HG02678 (cell line): ENCODE data around the gene LMO3.
A peak's percentile ranks its signal among the peaks of the same experiment; 100 is the strongest.
"Not testable (repeated sequence)": the region's sequence is repeated elsewhere in the genome, so short reads cannot be mapped to it uniquely, and the experiment has no call there.

Source experiments
- ATAC-seq: cut with Tn5 transposase; IDR thresholded peaks from one replicate; pipeline ENCODE4 v1.9.1; 2021; ENCODE audit warnings: mild to moderate bottlenecking, moderate library complexity; ENCODE audit not compliant: unreplicated experiment

LMO3 gene

DNA sequence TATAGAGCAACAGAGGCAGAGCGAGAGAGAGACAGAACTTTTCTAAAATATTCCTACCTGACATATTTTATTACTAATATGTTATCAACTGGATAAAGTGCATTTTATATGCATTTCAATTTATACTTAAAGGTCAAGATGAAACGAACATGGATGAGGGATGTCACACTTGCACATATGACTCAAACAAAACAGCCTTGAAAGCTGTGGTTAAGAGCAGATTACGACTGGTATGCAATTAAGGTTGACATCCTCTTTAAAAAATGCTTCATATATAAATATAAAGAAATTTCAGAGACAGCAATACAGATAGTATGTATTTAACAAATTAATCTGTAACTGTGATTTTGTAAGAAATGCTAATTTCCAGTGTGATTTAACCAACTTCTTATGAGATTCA, 52.5 kb downstream of the LMO3 start:
- no peak for ATAC-seq

- no peak for ATAC-seq
These were observed 53.7 kb downstream of the LMO3 start for GRCh38 chr12:16552301-16552700.

DNA sequence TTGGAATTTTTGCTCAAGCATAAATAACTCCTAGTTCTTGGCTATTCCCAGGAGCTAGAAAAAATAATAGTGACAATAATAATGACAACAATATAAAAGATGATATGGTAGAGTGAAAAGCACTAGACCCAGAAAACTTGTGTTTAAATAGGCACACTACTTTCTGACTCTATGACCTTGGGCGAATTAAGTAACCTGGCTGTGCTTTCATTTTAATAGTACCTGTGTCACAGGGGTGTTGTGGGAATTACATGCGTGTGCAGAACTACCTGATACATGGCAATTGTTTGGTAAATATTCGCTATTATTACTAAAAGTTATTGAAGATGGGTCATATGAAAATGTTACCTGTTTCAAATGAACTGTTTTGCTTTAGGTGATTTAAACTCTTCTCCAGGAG, 60.1 kb downstream of the LMO3 start:
- no peak for ATAC-seq

DNA sequence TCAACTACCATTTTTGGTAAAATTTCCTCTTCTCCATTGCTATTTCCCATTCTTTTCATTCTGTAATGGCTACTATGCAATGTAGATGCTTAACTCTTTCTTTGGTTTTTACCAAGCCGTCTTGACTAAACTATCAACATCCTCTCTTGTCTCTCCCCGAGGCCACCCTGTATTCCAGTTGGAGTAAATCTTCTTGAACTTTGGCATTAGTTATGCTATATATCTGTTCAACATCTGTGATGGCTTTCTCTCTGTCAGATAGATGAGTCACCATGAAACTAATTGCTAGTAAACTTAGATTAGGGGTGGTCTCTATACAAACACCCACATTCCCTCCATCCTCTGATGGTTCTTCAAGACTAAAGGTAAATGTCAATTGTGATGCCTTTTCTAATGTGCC, 63.4 kb downstream of the LMO3 start:
- no peak for ATAC-seq

GRCh38 chr12:16537652-16538051, 68.3 kb downstream of the LMO3 start:
- not testable (repeated sequence) for ATAC-seq

DNA sequence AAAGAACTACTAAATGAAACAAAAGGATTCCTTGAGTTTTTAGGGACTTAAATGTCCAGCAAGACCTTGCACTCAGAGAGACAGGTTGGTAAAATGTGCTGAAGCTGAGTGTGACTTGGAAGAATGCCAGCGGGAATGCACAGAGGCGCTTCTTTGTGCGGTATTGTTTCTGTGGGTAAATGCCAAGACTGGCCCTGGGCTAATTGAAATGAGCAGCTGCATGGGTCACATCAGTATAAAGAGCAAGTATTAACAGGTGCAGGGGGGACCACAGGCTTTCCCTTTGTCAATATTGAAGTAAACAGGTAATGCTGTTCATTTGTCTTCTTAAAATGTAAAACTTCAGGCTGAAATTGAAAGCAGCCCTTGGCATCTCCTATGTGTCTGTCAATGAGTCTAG, 74.3 kb downstream of the LMO3 start:
- peak; percentile 84 for ATAC-seq

- ATAC-seq, result no peak
These were observed 75.6 kb downstream of the LMO3 start for GRCh38 chr12:16530268-16530850.

DNA sequence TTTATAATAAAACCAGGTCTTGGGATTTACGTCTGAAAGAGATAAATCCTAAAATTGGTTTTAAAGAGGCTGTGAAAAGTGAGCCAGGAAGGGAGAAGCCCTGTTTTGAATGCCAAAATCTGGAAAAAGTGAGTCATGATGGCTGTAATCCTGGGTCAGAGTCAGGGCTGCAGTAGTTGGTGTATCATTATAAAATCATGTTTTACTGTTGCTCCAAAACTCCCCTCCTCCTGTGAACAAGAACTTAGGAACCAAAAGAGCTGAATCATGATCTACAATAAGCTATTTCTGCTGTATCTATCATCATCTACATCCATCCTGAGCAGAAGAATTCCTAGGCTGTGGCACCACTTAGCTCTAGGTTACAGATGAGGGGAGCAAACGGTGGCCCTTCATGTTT, 79.3 kb downstream of the LMO3 start:
- no peak for ATAC-seq

DNA sequence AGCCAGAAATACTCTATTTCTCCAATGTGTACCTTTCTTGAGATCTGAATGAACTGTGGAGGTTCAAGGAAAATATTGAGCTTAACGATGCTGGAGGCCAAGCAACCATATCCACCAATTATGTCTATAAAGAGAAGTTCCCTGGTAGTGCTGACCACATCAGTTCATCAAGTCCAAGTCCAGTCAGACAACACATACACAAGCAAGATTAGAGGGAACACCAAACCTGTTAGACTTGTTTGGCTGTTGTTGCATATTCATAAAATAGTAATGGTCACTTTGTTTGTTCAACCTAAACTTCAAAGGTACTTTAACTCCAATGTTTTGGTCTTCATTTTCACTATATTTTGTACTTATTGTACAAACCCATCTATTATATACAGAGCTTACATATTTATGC, 81.6 kb downstream of the LMO3 start:
- ATAC-seq, result no peak

DNA sequence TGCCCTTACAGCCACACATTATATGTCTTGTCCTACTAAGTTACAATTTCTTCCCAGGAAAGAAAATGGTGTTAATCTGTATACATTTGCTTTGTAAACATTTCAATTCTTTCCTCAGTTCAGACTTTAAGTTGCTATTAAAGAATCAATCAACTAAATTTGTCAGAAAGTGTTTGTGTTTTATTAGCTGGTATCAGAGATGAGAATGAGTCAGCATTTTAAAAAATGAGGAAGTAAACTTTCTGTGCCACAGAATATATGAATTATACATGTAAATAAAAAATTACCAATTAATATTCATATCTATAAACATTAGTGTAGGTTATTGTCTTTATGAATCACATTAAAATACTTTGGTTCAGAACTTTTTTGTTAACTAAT, 82.0 kb downstream of the LMO3 start:
- no peak for ATAC-seq

GRCh38 chr12:16523284-16523950, 82.5 kb downstream of the LMO3 start:
- ATAC-seq, result no peak

- no peak for ATAC-seq
These were observed 85.6 kb downstream of the LMO3 start for GRCh38 chr12:16520328-16520727.

DNA sequence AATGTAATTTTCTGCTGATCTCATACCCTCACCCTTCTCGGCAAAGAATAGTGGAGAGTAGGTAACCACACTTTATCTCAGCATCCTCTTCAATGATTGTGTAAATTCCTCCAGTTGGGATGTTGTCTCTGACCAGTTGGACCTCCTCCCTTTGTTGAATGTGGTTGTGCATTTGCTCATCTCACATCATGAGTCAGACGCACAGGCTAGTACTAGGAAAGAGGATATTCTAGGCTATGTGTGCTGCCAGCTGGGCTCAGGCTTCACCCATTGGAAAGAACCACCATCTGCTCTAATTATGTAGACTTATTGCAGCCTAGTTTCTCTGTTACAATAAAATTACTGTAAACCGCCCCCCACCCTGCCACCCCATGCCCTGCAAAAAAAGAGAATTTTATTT, 90.3 kb downstream of the LMO3 start:
- no peak for ATAC-seq

DNA sequence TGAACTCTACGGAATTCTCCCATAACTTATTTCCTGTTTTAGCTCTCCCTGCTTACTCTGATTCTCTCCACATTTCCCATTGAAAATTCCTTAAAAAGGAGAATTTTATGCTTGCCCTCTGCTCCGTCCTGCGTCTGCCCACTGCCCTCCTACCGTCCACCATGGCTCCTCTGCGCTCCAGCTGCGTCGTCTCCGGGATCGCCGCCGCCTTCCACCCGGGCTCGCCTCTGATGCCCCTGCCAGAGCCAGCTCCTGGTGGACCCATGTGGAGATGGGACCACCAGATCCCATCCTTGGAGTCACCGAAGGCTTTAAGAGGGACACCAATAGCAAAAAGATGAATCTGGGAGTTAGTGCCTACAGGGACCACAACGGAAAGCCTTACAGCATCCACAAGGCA, 92.7 kb downstream of the LMO3 start:
- no peak for ATAC-seq

DNA sequence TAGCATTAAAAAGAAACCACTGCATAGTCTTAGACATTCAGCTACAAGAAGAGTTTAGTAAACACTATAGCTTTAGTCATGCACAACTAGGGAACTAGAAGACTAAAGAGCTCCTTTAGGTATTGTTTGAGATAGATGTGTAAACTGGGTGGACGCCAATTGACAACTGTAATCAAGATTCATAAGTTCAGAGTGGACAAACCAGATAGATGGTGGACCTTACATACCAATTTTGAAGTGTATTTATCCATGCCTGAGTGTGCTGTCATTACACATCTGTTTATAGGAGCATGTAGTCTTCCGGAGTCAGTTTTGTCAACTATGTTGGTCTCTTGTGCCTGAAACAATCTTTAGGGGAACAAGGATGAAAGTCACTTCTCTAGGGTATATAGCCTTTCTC, 96.6 kb downstream of the LMO3 start:
- ATAC-seq, result no peak

DNA sequence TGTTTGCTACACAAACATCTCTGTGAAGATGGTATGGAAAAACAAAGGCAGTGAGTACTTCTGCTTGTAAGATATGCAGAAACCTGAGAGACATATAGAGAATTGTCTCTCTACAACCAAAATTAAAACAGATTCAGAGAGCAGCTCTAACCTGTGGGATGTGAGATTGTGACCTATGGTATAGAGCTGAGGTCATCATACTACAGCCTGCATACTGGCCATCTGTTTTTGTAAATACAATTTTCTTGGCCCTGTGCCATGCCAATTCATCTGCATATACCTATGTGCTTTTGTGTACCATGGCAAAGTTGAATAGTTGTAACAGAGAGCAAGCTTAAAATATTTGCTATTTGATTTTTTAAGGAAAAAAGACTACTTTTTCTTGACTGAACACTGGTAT, 99.6 kb downstream of the LMO3 start:
- no peak for ATAC-seq

DNA sequence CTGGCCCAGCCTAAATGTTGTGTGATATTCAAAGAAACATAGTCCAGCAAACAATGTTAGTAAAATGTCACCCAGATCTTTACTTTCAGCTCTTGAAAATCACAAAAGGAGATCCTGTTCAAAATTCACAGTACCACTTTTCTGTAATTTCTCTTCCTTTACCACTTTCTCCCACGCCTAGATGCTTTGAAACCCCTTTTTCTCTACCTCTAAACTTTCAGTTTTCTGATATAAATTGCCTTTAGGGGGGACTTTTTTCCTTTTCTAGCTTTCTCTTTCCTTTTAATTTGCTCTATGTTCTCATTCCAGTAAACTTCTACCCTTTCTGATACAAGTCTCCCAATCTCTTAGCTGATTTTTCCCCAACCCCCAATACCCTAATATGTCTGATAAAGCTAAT, 101.8 kb downstream of the LMO3 start:
- no peak for ATAC-seq

DNA sequence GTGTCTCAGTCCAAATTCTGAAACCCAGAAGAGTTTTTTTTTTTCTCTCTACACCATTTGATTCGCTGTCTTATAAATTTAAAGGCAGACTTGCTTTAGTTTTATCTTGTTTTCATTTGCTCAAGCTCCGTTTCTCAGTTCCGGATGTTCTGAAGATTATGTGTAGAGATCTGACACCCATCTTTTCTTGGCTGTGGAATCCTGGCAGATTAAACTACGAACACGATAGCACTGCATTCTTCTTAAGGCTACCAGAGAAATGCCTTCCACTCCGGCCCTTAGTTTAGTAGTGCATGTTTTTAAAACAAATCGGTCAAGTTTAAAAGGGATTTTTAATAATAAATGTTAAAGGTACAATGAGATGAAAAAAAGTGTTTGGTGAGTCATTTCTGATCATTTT, 106.4 kb downstream of the LMO3 start:
- no peak for ATAC-seq
